MCF 10A (cell line): ENCODE results near the gene PNPLA2. TPM values are rescaled to one million over a fixed set of nuclear protein-coding genes. Genes with fewer than 3 reads are reported as not detected.

Experiments
- BruUV-seq: library from RNA; stranded (reverse); fragments of 400-500 nt; replicated peaks from 2 replicates; lab custom pipeline; 2021; lab: Mats Ljungman, UMichigan
- CTCF ChIA-PET: fragments of 300-600 bp; sonication (Branson Sonifier 250); formaldehyde crosslinking; extraction: SDS; loops from one replicate; lab custom pipeline; 2021; ENCODE audit warnings: antibody characterized with exemption, inconsistent platforms; lab: Yijun Ruan, JAX
- POLR2A ChIA-PET: fragments of 300-600, 350-650 bp; sonication (Branson Sonifier 250); formaldehyde crosslinking; extraction: SDS; loops from one replicate; lab custom pipeline; 2020; ENCODE audit warnings: antibody characterized with exemption, inconsistent platforms; lab: Yijun Ruan, JAX
- DNase-seq: peaks from one replicate; pipeline ENCODE4 v3.0.0-alpha.2; 2018; ENCODE audit not compliant: unreplicated experiment
- H3K27ac Mint-ChIP-seq: one replicate; pipeline ENCODE4 v1.8.0; 2022; ENCODE audit warnings: mild to moderate bottlenecking, low read depth, mixed read lengths; ENCODE audit not compliant: unreplicated experiment
- H3K27me3 Mint-ChIP-seq: one replicate; pipeline ENCODE4 v1.8.0; 2022; ENCODE audit warnings: mixed read lengths; ENCODE audit not compliant: insufficient read depth, unreplicated experiment
- H3K36me3 Mint-ChIP-seq: one replicate; pipeline ENCODE4 v1.8.0; 2022; ENCODE audit warnings: mild to moderate bottlenecking, moderate library complexity, mixed read lengths; ENCODE audit not compliant: insufficient read depth, unreplicated experiment
- H3K4me1 Mint-ChIP-seq: one replicate; pipeline ENCODE4 v1.8.0; 2022; ENCODE audit warnings: mixed read lengths; ENCODE audit not compliant: insufficient read depth, unreplicated experiment
- H3K4me3 Mint-ChIP-seq: one replicate; pipeline ENCODE4 v1.8.0; 2022; ENCODE audit warnings: mild to moderate bottlenecking, moderate library complexity, mixed read lengths; ENCODE audit not compliant: unreplicated experiment
- H3K9me3 Mint-ChIP-seq: one replicate; pipeline ENCODE4 v1.8.0; 2022; ENCODE audit warnings: mixed read lengths; ENCODE audit not compliant: unreplicated experiment
- intact Hi-C: fragments of 100-400 bp; cut with micrococcal nuclease; formaldehyde crosslinking; loops from 2 replicates; pipeline ENCODE4 v1.14.1; 2022
- total RNA-seq: library from RNA; stranded (reverse); gene quantifications from 2 replicates; pipeline ENCODE4 v1.2.3, GENCODE V29; 2022
- TF ChIP-seq, protein P1 (sequence below): fragments of 200-600 bp; IDR thresholded peaks from one replicate; pipeline ENCODE4 v1.8.0; 2022; ENCODE audit warnings: antibody characterized with exemption, mild to moderate bottlenecking; ENCODE audit not compliant: unreplicated experiment

PNPLA2 gene
- total RNA-seq, 1 experiment from 2014 or later, result 112 TPM

DNA sequence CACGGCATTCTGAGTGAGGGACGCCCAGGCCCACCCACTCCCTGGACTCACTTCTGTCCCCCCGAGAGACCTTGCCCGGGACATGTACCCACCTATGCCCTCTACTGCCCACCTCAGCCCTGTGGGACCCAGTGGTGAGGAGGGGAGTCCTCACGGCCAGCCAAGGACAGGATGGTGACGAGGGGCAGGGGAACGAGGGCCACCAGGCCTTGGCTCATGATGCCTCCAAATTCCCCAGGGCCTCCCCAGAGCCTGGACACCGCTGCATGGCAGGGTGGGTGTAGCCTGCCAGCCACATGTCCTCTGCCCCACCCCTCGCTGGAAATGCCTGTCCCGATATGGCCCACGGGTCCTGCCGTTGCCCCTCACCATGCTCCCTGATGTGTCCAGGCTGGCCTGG, 50.1 kb downstream of the PNPLA2 start:
- DNase-seq, result no peak
- Mint-ChIP-seq H3K9me3 (no peaks in the 10 kb centered on the region), H3K4me3 (no peak overlapping the region), H3K27me3 (no peaks in the 10 kb centered on the region), H3K36me3 (peaks cover 60% of the 10 kb centered on the region), H3K4me1 (no peaks in the 10 kb centered on the region), H3K27ac (no peak overlapping the region)
- TF ChIP-seq, protein P1, sequence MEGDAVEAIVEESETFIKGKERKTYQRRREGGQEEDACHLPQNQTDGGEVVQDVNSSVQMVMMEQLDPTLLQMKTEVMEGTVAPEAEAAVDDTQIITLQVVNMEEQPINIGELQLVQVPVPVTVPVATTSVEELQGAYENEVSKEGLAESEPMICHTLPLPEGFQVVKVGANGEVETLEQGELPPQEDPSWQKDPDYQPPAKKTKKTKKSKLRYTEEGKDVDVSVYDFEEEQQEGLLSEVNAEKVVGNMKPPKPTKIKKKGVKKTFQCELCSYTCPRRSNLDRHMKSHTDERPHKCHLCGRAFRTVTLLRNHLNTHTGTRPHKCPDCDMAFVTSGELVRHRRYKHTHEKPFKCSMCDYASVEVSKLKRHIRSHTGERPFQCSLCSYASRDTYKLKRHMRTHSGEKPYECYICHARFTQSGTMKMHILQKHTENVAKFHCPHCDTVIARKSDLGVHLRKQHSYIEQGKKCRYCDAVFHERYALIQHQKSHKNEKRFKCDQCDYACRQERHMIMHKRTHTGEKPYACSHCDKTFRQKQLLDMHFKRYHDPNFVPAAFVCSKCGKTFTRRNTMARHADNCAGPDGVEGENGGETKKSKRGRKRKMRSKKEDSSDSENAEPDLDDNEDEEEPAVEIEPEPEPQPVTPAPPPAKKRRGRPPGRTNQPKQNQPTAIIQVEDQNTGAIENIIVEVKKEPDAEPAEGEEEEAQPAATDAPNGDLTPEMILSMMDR, result no peak
- intact Hi-C loops, result no loop called here
- CTCF ChIA-PET, result interaction anchor here (0.8 to 2.8 kb wide), 2 partner anchors 10 to 182 kb away, joined by 4 to 12 read pairs; no protein-coding TSS in a partner anchor
- BruUV-seq, result no TSS peak
- POLR2A ChIA-PET, result interaction anchor here (0.6 to 1.1 kb wide), 2 partner anchors 25 to 60 kb away, joined by 3 read pairs; no protein-coding TSS in a partner anchor

DNA sequence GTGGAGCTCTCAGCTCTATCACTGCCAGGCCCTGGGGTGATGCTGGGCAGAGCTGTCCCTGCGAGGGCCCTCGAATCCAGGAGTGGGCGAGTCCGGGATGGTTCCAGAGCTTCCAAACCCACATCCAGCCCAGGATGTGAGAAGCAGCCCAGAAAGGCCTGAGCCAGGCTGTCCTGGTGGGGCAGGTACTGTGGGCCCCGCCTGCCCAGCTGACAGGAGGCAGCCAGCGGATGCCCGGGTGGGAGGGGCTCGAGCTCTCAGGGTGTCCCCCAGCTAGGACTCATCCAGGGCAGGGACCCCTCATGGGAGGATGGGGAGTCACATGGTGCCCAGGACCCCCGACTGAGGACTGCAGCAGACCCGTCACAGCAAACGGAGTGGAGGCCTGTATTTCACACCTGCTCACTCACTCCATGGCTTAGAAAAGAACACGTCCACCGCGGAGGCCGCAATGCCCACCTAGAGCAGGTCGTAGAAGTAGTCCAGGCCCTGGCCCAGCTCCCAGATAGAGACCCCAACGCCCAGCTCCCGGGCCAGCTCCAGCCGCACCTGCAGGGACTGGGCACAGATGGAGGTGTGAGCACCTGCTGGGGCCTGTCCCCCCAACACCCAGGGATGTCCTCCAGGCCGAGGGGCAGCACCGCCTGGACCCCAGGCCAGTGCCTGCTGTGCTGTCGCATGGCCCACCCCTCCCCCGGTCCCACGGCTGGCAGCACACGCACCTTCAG, 50.8 kb downstream of the PNPLA2 start:
- no peak overlapping the region for H3K27ac Mint-ChIP-seq
- H3K4me1 Mint-ChIP-seq, result no peaks in the 10 kb centered on the region
- no peak for DNase-seq
- H3K9me3 Mint-ChIP-seq, result no peaks in the 10 kb centered on the region
- peaks cover 56% of the 10 kb centered on the region for H3K36me3 Mint-ChIP-seq
- TF ChIP-seq, protein P1, result no peak
- BruUV-seq, result no TSS peak
- no peak overlapping the region for H3K4me3 Mint-ChIP-seq
- intact Hi-C loops, result no loop called here
- POLR2A ChIA-PET, result interaction anchor here (0.6 to 1.1 kb wide), 2 partner anchors 26 to 61 kb away, joined by 3 read pairs; no protein-coding TSS in a partner anchor
- CTCF ChIA-PET, result interaction anchor here (0.8 to 2.8 kb wide), 2 partner anchors 11 to 182 kb away, joined by 4 to 12 read pairs; no protein-coding TSS in a partner anchor
- no peaks in the 10 kb centered on the region for H3K27me3 Mint-ChIP-seq

DNA sequence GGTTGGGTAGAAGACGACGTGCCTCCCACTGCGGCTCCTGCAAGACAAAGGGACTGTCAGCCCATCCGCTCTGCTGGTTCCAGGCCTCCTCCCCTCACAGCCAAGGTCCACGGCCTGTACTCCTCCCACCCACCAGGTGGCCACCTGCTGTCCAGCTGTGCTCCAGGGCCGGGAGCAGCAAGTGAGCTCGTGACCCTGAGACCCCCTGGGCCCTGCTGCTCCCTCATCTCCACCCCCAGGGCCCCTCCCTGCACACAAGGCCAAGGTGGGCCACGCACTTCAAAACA, 51.4 kb downstream of the PNPLA2 start:
- no peaks in the 10 kb centered on the region for H3K27me3 Mint-ChIP-seq
- H3K4me1 Mint-ChIP-seq, result no peaks in the 10 kb centered on the region
- CTCF ChIA-PET, result interaction anchor here (0.6 to 2.8 kb wide), 2 partner anchors 86 to 181 kb away, joined by 3 to 12 read pairs; no protein-coding TSS in a partner anchor
- TF ChIP-seq, protein P1, result peak; percentile 9
- POLR2A ChIA-PET, result no interaction called here
- no peak overlapping the region for H3K4me3 Mint-ChIP-seq
- peaks cover 55% of the 10 kb centered on the region for H3K36me3 Mint-ChIP-seq
- DNase-seq, result no peak
- H3K9me3 Mint-ChIP-seq, result no peaks in the 10 kb centered on the region
- no TSS peak for BruUV-seq
- no peak overlapping the region for H3K27ac Mint-ChIP-seq
- intact Hi-C loops, result no loop called here

DNA sequence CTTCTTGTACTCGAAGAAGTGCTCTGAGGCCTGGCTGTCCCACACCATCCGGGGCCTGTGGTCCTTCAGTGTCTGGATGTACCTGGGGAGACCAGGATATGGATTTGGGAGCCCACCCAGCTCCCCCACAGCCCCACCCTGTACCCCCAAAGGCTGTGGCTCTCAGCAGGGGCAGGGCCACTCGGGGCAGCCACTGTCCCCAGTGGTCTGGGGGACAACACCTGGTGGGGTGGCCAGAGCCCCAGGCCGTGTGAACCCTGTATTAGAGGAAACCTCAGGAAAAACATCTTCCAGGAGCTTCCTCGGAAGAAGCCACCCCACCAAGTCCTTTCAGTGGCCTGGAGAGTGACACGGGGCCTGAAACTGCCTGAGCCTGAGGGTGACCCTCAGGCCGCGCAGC, 51.7 kb downstream of the PNPLA2 start:
- Mint-ChIP-seq H3K27ac (no peak overlapping the region), H3K27me3 (no peaks in the 10 kb centered on the region), H3K4me1 (no peaks in the 10 kb centered on the region), H3K9me3 (no peaks in the 10 kb centered on the region), H3K4me3 (no peak overlapping the region), H3K36me3 (peaks cover 55% of the 10 kb centered on the region)
- ChIA-PET POLR2A (no interaction called here), CTCF (interaction anchor here (0.6 to 2.8 kb wide), 2 partner anchors 86 to 181 kb away, joined by 3 to 12 read pairs; no protein-coding TSS in a partner anchor)
- DNase-seq, result no peak
- intact Hi-C loops, result no loop called here
- no TSS peak for BruUV-seq
- TF ChIP-seq, protein P1, result no peak
